CD8-positive, alpha-beta memory T cell (primary cell): ENCODE measurements around the gene YBX2. TPM values are rescaled to one million over a fixed set of nuclear protein-coding genes. Genes with fewer than 3 reads are reported as not detected.
A peak's percentile ranks its signal among the peaks of the same experiment; 100 is the strongest.

Experiments
- CTCF ChIA-PET: fragments of 350-600 bp; sonication (Branson Sonifier 250); formaldehyde crosslinking; loops from one replicate; lab custom pipeline; 2021; ENCODE audit warnings: antibody characterized with exemption; lab: Charles Lee
- POLR2A ChIA-PET: fragments of 350-600 bp; sonication (Branson Sonifier 250); formaldehyde crosslinking; loops from one replicate; lab custom pipeline; 2021; ENCODE audit warnings: antibody characterized with exemption; lab: Charles Lee
- DNase-seq, 5 donors: peaks; one replicate each; pipeline versions ENCODE4 v3.0.0 to v3.0.0-alpha.2; 2020 to 2022; ENCODE audit warnings: mixed read lengths in 1 of 5
- H3K27ac ChIP-seq: one replicate; pipeline ENCODE4 v1.7.0; 2013; ENCODE audit warnings: low read depth, mild to moderate bottlenecking, low read length, moderate library complexity
- H3K27me3 ChIP-seq: 2 replicates; pipeline ENCODE4 v1.7.0; 2013; ENCODE audit warnings: low read length, mild to moderate bottlenecking; ENCODE audit not compliant: insufficient read depth, poor library complexity, severe bottlenecking
- H3K36me3 ChIP-seq: 2 replicates; pipeline ENCODE4 v1.7.0; 2013; ENCODE audit warnings: mild to moderate bottlenecking, low read length, moderate library complexity; ENCODE audit not compliant: insufficient read depth
- H3K4me1 ChIP-seq: 2 replicates; pipeline ENCODE4 v1.7.0; 2013; ENCODE audit warnings: mild to moderate bottlenecking, low read length, moderate library complexity; ENCODE audit not compliant: insufficient read depth
- H3K4me3 ChIP-seq: 2 replicates; pipeline ENCODE4 v1.7.0; 2013; ENCODE audit warnings: mild to moderate bottlenecking, low read length
- H3K9me3 ChIP-seq: 2 replicates; pipeline ENCODE4 v1.7.0; 2013; ENCODE audit warnings: mild to moderate bottlenecking, low read length
- H3K27ac Mint-ChIP-seq, 8 donors: one replicate each; pipeline ENCODE4 v1.8.0; 2020 to 2021; ENCODE audit warnings: mixed read lengths in 8 of 8, mild to moderate bottlenecking in 6 of 8, inconsistent platforms in 3 of 8, moderate library complexity in 3 of 8
- H3K27me3 Mint-ChIP-seq, 2 donors: one replicate each; pipeline ENCODE4 v1.8.0; 2020 to 2021; ENCODE audit warnings: mixed read lengths in 2 of 2, mild to moderate bottlenecking in 1 of 2, moderate library complexity in 1 of 2
- H3K36me3 Mint-ChIP-seq, 3 donors: one replicate each; pipeline ENCODE4 v1.8.0; 2020 to 2021; ENCODE audit warnings: mixed read lengths in 3 of 3, inconsistent platforms in 1 of 3, mild to moderate bottlenecking in 1 of 3
- H3K4me1 Mint-ChIP-seq, 3 donors: one replicate each; pipeline ENCODE4 v1.8.0; 2020 to 2021; ENCODE audit warnings: mixed read lengths in 3 of 3, inconsistent platforms in 1 of 3, mild to moderate bottlenecking in 1 of 3
- H3K4me3 Mint-ChIP-seq, 7 donors: one replicate each; pipeline ENCODE4 v1.8.0; 2020 to 2021; ENCODE audit warnings: mixed read lengths in 7 of 7, mild to moderate bottlenecking in 6 of 7, moderate library complexity in 4 of 7, inconsistent platforms in 2 of 7
- H3K9me3 Mint-ChIP-seq, 5 donors: one replicate each; pipeline ENCODE4 v1.8.0; 2020 to 2022; ENCODE audit warnings: mixed read lengths in 5 of 5, mild to moderate bottlenecking in 3 of 5, moderate library complexity in 2 of 5, inconsistent platforms in 1 of 5
- polyA plus RNA-seq: library from polyadenylated mRNA; unstranded; fragments of 300-500 nt; fragmentation: Illumina TruSeq; gene quantifications from one replicate; pipeline ENCODE4 v1.2.3, GENCODE V29; 2021
- total RNA-seq, 2 experiments: library from RNA; stranded (reverse); gene quantifications; one replicate each; pipeline ENCODE4 v1.2.3, GENCODE V29; 2021

The YBX2 gene
- total and polyA plus RNA-seq, 3 experiments from 2014 or later = 0.07 to 0.26 TPM; not detected in 1

DNA sequence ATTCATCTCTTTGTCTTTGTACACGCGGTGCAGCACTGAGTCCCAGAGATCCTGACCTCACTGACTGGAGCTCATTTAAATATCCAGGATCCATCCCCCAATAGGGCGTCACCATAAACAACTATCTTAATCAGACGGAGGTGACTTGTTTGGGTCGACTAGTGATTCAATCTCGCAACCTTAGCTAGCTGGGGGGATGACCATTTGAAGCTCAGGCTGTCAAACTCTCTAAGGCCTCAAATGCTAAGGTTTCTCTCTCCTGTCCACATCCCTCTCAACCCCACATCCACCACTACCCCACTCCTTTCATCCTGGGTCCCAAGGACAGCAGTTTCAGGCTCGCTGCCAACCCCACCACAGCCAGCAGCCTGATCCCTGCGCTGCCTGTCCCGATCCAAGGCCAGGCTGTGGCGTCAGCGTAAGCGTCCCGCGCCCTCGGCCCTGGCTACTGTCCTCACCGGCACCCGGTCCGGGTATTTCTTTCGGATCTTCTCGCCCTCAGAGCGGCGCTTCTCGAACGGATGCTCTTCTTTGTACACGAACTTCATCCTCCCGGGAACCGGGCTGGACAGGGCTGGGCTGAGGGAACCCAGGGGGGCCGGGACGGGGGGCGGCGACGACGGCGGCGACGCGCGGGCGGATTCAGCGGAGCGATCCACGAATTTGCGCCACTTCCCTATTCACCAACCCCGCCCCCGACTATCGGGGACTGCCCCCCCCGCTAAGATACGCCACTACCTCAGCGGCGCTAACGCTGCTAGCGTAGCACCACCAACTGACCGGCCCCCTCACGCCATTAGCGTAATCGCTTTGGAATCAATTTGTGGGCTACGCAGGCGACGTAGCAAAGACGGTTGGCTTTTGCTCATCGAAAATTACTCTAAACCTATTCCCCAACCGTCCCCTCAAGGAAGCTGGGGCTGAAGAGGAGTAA is 52.4 kb downstream of the YBX2 start, which contains the start of gene GABARAP:
Gene GABARAP (minus strand): TSS at position 667 of the 934 bp plus-strand sequence. CDS start 119 bp downstream, at position 548.
- H3K9me3 ChIP-seq = no peaks in the 10 kb centered on the region
- H3K4me1 Mint-ChIP-seq = peaks cover 41 to 48% (median 43%) of the 10 kb centered on the region in 3 donors
- H3K36me3 ChIP-seq = peaks cover 35% of the 10 kb centered on the region
- H3K27ac ChIP-seq = peak within 1 kb of the TSS; percentile 69
- H3K36me3 Mint-ChIP-seq = peaks cover 0 to 71% (median 22%) of the 10 kb centered on the region in 3 donors
- ChIA-PET POLR2A (interaction anchor here (1.0 to 4.3 kb wide), 10 partner anchors 8 to 206 kb away, joined by 4 to 16 read pairs (median 8); partner anchors contain the start of genes ACADVL, ACAP1, CTDNEP1 and DLG4), CTCF (interaction anchor here (0.6 to 2.8 kb wide), 12 partner anchors 9 to 610 kb away, joined by 3 to 13 read pairs (median 3); partner anchors contain the start of genes ACADVL, CLDN7, CTDNEP1 and DLG4)
- peak; percentile 88 to 94 (median 90) for DNase-seq
- H3K27me3 Mint-ChIP-seq = peaks cover 0 to 11% of the 10 kb centered on the region in 2 donors
- H3K27ac Mint-ChIP-seq = peak within 1 kb of the TSS; percentile 96 to 100 (median 99)
- peaks cover 0 to 3% (median 0%) of the 10 kb centered on the region in 5 donors for H3K9me3 Mint-ChIP-seq
- no peaks in the 10 kb centered on the region for H3K27me3 ChIP-seq
- H3K4me3 Mint-ChIP-seq = peak within 1 kb of the TSS; percentile 93 to 98 (median 96)
- peak within 1 kb of the TSS; percentile 78 for H3K4me3 ChIP-seq
- H3K4me1 ChIP-seq = peaks cover 35% of the 10 kb centered on the region

DNA sequence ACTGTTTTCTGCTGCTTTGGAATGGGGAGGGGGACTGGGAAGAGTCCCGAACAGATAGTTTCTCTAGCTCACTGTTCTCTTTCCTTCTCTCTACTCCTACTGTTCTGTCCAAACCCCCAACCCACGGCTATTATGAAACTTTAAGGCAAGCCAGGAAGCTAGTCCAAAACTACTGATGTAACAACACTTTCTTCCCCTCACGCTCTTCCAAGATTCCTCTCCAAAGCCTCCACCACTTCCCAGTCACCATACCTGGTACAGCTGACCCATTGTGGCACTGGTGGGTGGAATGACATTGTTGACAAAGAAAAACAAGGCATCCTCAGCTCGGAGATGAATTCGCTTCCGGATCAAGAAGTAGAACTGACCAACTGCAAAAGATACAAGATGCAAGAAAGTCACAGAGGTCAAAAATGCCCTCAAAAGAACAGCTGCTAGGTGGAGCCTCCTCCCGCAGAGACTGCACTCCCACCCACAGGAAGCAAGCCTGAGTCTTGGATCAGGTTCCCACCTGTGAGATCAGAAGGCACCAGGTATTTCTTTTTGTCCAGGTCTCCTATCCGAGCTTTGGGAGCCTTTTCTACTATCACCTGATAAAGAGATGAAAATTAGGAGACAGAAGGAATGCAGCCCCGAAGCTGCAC is 53.2 kb downstream of the YBX2 start:
- Histone ChIP-seq H3K36me3 (peaks cover 26% of the 10 kb centered on the region), H3K4me1 (peaks cover 35% of the 10 kb centered on the region), H3K9me3 (no peaks in the 10 kb centered on the region), H3K27me3 (no peaks in the 10 kb centered on the region), H3K4me3 (peak overlapping the region; percentile 78), H3K27ac (peak overlapping the region; percentile 69)
- no peak for DNase-seq
- peaks cover 0 to 3% (median 0%) of the 10 kb centered on the region in 5 donors for H3K9me3 Mint-ChIP-seq
- CTCF ChIA-PET = interaction anchor here (1.1 to 2.6 kb wide), 3 partner anchors 21 to 195 kb away, joined by 3 to 13 read pairs (median 3); partner anchors contain the start of genes ACADVL, CLDN7 and DLG4
- H3K4me1 Mint-ChIP-seq = peaks cover 43 to 50% (median 47%) of the 10 kb centered on the region in 3 donors
- H3K27ac Mint-ChIP-seq = peak overlapping the region; percentile 96 to 100 (median 99)
- H3K27me3 Mint-ChIP-seq = peaks cover 0 to 11% of the 10 kb centered on the region in 2 donors
- POLR2A ChIA-PET = interaction anchor here (1.5 to 4.3 kb wide), 4 partner anchors 10 to 95 kb away, joined by 4 to 16 read pairs (median 10); partner anchors contain the start of genes ACAP1, CTDNEP1, ELP5 and NEURL4
- H3K4me3 Mint-ChIP-seq = peak overlapping the region; percentile 93 to 98 (median 96)
- H3K36me3 Mint-ChIP-seq = peaks cover 0 to 71% (median 20%) of the 10 kb centered on the region in 3 donors

DNA sequence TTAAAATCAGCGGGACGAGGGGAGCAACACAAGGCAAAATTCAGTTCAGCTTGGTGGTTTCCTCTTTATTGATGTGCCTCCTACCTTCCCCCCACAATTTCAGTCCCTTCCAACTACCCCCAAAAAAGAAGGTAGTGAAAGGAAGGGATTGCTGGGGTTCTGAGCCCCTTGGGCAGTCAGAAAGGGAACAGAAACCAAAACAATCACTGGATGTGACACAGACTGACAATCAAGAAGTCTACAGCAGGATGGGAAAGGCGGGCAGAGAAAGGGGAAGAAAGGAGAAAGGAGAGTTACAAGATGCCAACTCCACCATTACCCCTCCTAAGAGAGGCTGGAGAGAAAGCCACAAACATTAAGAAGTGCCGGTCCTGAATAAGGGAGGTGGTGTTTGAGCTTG is 54.1 kb downstream of the YBX2 start:
- peak overlapping the region in 7 of 8 donors; percentile 88 to 100 (median 99) for H3K27ac Mint-ChIP-seq
- peaks cover 42 to 57% (median 47%) of the 10 kb centered on the region in 3 donors for H3K4me1 Mint-ChIP-seq
- Histone ChIP-seq H3K27ac (no peak overlapping the region), H3K4me3 (no peak overlapping the region), H3K4me1 (peaks cover 35% of the 10 kb centered on the region), H3K36me3 (peaks cover 26% of the 10 kb centered on the region), H3K27me3 (no peaks in the 10 kb centered on the region), H3K9me3 (no peaks in the 10 kb centered on the region)
- no peak for DNase-seq
- peaks cover 0 to 11% of the 10 kb centered on the region in 2 donors for H3K27me3 Mint-ChIP-seq
- H3K4me3 Mint-ChIP-seq = peak overlapping the region; percentile 93 to 99 (median 96)
- H3K36me3 Mint-ChIP-seq = peaks cover 0 to 73% (median 23%) of the 10 kb centered on the region in 3 donors
- CTCF ChIA-PET = interaction anchor here (1.2 to 2.6 kb wide), 2 partner anchors 9 to 20 kb away, joined by 5 to 13 read pairs; partner anchors contain the start of genes ACADVL and DLG4
- POLR2A ChIA-PET = interaction anchor here (0.7 to 4.3 kb wide), 4 partner anchors 11 to 343 kb away, joined by 3 to 31 read pairs (median 10); partner anchors contain the start of genes ACADVL, CTDNEP1, DLG4 and ELP5
- H3K9me3 Mint-ChIP-seq = peaks cover 0 to 3% (median 0%) of the 10 kb centered on the region in 5 donors

DNA sequence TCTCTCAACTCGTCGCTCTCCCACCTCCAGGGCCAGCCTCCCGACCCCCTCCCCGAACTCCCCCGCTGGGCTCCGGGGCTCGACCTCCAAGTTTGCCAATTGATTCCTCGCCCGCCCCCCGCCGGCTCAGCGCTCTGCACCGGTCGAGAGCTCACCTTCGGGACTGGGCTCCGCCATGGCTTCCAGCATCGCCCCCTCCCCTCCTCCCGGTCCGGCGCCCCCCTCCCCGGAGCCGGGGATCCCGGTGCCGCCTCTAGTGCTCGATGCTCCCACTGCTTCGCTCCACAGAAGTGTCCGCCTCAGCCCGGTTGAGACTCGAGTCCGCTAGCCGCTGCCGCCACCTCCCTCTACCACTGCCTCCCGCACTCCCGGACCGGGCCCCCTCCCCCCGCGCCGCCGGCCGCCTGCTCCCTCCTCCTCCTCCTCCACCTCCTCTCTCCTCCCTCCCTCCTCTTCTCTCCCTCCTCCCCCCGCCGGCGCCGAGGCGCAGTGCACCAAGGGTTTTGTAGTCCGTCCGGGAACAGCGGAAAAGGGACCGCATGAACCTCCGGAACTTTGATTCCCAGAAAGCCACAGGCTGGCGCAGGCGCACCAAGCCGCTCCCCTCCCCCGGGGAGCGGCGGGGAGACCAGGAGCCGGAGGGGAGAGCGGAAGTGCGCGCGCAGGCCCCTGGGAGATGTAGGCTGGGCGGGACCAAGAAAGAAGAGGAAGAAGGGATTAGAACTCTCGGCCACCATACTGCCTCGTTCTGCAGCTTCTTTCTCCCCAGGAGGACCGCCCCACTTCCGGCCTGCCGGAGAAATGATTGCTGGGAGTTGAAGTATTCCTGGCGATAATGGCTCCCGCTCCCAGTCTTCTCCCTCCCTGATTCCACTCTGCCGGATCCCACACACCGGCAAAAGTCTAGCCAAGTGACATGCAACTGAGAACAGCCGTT is 55.1 kb downstream of the YBX2 start, which contains the start of gene PHF23:
Gene PHF23 (minus strand): TSS at position 367 of the 937 bp plus-strand sequence. CDS start 178 bp downstream, at position 189.
- Histone ChIP-seq H3K27ac (peak within 1 kb of the TSS; percentile 90), H3K4me1 (peaks cover 41% of the 10 kb centered on the region), H3K27me3 (no peaks in the 10 kb centered on the region), H3K9me3 (no peaks in the 10 kb centered on the region), H3K36me3 (peaks cover 25% of the 10 kb centered on the region), H3K4me3 (peak within 1 kb of the TSS; percentile 83)
- DNase-seq = peak; percentile 95 to 97 (median 97)
- Mint-ChIP-seq H3K4me1 (peaks cover 51 to 67% (median 57%) of the 10 kb centered on the region in 3 donors), H3K27me3 (peaks cover 0 to 11% of the 10 kb centered on the region in 2 donors), H3K4me3 (peak within 1 kb of the TSS; percentile 93 to 99 (median 96)), H3K27ac (peak within 1 kb of the TSS; percentile 88 to 100 (median 98)), H3K36me3 (peaks cover 0 to 76% (median 23%) of the 10 kb centered on the region in 3 donors), H3K9me3 (peaks cover 0 to 3% (median 0%) of the 10 kb centered on the region in 5 donors)
- ChIA-PET POLR2A (interaction anchor here (0.6 to 4.3 kb wide), 9 partner anchors 12 to 448 kb away, joined by 3 to 31 read pairs (median 6); partner anchors contain the start of genes ACADVL, CTDNEP1, DLG4 and ELP5), CTCF (interaction anchor here (1.2 to 2.6 kb wide), 2 partner anchors 10 to 19 kb away, joined by 5 to 13 read pairs; partner anchors contain the start of genes ACADVL and DLG4)

DNA sequence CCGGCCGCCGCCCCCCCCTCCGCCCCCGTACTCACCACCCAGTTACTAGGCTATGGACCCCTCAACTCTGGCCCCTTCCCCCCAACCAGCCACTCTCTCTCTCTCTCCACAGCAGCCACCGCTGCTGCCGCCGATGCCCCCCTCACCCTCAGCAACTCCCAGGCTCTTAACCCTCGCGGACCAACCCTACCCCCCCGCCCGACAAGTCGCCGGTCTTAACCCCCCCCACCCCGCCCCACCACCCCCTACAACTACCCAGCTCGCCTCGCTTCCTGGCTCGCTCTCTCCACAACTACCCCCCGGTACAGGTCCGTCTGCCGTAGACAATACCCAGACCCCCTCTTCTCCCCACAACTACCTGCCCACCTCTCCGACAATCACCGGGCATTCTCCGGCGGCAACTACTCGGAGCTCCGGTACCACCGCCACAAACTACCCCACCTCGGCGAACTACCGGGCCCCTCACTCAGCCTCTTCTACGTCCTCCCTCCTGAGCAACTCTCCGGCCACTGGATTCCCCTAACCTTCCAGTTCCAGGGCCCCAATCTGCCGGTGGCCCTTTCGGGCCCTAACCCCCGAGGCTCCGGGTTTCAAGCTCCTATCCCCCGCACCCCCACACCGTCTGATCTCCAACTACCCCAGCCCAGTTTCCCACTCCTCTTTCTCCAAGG is 55.9 kb downstream of the YBX2 start:
- Mint-ChIP-seq H3K9me3 (peaks cover 0 to 3% (median 0%) of the 10 kb centered on the region in 5 donors), H3K27me3 (peaks cover 0 to 11% of the 10 kb centered on the region in 2 donors), H3K36me3 (peaks cover 0 to 75% (median 21%) of the 10 kb centered on the region in 3 donors), H3K27ac (peak overlapping the region; percentile 85 to 99 (median 96)), H3K4me3 (peak overlapping the region; percentile 93 to 99 (median 96)), H3K4me1 (peaks cover 54 to 72% (median 61%) of the 10 kb centered on the region in 3 donors)
- POLR2A ChIA-PET = interaction anchor here (0.7 to 4.3 kb wide), 7 partner anchors 12 to 449 kb away, joined by 4 to 31 read pairs (median 6); partner anchors contain the start of genes ACADVL, CTDNEP1, DLG4 and ELP5
- Histone ChIP-seq H3K27me3 (no peaks in the 10 kb centered on the region), H3K27ac (peak overlapping the region; percentile 90), H3K4me1 (peaks cover 45% of the 10 kb centered on the region), H3K4me3 (peak overlapping the region; percentile 83), H3K36me3 (peaks cover 20% of the 10 kb centered on the region), H3K9me3 (no peaks in the 10 kb centered on the region)
- CTCF ChIA-PET = interaction anchor here (0.9 to 1.6 kb wide), 4 partner anchors 13 to 449 kb away, joined by 4 read pairs; partner anchors contain the start of genes CTDNEP1 and TP53
- DNase-seq = peak in 3 of 5 donors; percentile 11 to 65 (median 50)
